Measurements from ENCODE around the gene CRTC1.

DNA sequence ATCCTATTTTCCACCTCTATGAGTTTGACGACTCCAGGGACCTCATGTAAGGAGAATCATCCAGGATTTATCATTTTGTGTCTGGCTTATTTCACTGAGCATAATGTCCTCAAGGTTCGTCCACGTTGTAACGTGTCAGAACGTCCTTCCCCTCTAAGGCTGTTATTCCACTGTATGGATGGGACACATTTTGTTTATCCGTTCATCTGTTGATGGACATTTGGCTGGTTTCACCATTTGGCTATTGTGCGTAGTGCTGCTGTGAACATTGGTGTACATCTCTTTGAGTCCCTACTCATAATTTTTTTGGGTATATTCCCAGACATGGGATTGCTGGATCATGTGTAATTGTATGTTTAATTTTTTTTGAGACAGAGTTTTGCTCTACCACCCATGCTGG lies 21.5 kb downstream of the CRTC1 start:
- TF ChIP-seq, protein P1, sequence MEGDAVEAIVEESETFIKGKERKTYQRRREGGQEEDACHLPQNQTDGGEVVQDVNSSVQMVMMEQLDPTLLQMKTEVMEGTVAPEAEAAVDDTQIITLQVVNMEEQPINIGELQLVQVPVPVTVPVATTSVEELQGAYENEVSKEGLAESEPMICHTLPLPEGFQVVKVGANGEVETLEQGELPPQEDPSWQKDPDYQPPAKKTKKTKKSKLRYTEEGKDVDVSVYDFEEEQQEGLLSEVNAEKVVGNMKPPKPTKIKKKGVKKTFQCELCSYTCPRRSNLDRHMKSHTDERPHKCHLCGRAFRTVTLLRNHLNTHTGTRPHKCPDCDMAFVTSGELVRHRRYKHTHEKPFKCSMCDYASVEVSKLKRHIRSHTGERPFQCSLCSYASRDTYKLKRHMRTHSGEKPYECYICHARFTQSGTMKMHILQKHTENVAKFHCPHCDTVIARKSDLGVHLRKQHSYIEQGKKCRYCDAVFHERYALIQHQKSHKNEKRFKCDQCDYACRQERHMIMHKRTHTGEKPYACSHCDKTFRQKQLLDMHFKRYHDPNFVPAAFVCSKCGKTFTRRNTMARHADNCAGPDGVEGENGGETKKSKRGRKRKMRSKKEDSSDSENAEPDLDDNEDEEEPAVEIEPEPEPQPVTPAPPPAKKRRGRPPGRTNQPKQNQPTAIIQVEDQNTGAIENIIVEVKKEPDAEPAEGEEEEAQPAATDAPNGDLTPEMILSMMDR (IDR thresholded peaks at IDR 0.05; ENCODE audit: low read length): no peak
- TF ChIP-seq EZH2phosphoT487 (IDR thresholded peaks at IDR 0.05; ENCODE audit: low read length): no peak

Measured in MM.1S (cell line).